Epithelial cell of prostate (primary cell): Measurements from ENCODE around the gene LIPE.
"Not testable (repeated sequence)": the region's sequence is repeated elsewhere in the genome, so short reads cannot be mapped to it uniquely, and the experiment has no call there.

ENCODE experiments used
- DNase-seq: peaks from one replicate; pipeline ENCODE4 v3.0.0-alpha.2; 2011; ENCODE audit warnings: low read depth, low spot score
- H3K27ac ChIP-seq: fragments of 450-650 bp; 2 replicates; pipeline ENCODE4 v1.5.1; 2017; ENCODE audit warnings: mild to moderate bottlenecking

The LIPE gene

GRCh38 chr19:42448306-42448705, 21.1 kb upstream of the LIPE start:
- H3K27ac ChIP-seq, DNase-seq: not testable (repeated sequence)

GRCh38 chr19:42445948-42446347, 18.8 kb upstream of the LIPE start:
- no peak overlapping the region for H3K27ac ChIP-seq
- DNase-seq, result no peak

- no peak for DNase-seq
- peak overlapping the region; percentile 57 for H3K27ac ChIP-seq
Observed at GRCh38 chr19:42443944-42444398, 16.8 kb upstream of the LIPE start.

- peak; percentile 86 for DNase-seq
- peak within 1 kb of the TSS; percentile 57 for H3K27ac ChIP-seq
Observed at GRCh38 chr19:42442833-42443232, 15.6 kb upstream of the LIPE start, which contains the start of gene CXCL17. Gene CXCL17 (minus strand): TSS chr19:42442946. CDS start chr19:42442832, 114 bp downstream.

- peak overlapping the region; percentile 57 for H3K27ac ChIP-seq
- DNase-seq, result peak; percentile 44
Observed at GRCh38 chr19:42441049-42441445, 13.9 kb upstream of the LIPE start.

GRCh38 chr19:42440357-42441048, 13.3 kb upstream of the LIPE start:
- H3K27ac ChIP-seq, result peak overlapping the region; percentile 57
- no peak for DNase-seq

- no peak for DNase-seq
- no peak overlapping the region for H3K27ac ChIP-seq
Observed at GRCh38 chr19:42436006-42436405, 8.8 kb upstream of the LIPE start.

GRCh38 chr19:42435316-42435715, 8.1 kb upstream of the LIPE start:
- DNase-seq, result no peak
- H3K27ac ChIP-seq, result no peak overlapping the region

GRCh38 chr19:42433503-42434260, 6.5 kb upstream of the LIPE start:
- no peak overlapping the region for H3K27ac ChIP-seq
- DNase-seq, result no peak

- H3K27ac ChIP-seq, result no peak overlapping the region
- no peak for DNase-seq
Observed at GRCh38 chr19:42431486-42431885, 4.3 kb upstream of the LIPE start.

- DNase-seq, result no peak
- H3K27ac ChIP-seq, result no peak overlapping the region
Observed at GRCh38 chr19:42428676-42429075, 1.5 kb upstream of the LIPE start.

GRCh38 chr19:42426643-42427042, 545 bp downstream of the LIPE start:
- DNase-seq, result no peak
- no peak overlapping the region for H3K27ac ChIP-seq

- no peak for DNase-seq
- no peak overlapping the region for H3K27ac ChIP-seq
Observed at GRCh38 chr19:42424712-42425131, 2.5 kb downstream of the LIPE start.

- H3K27ac ChIP-seq, result no peak overlapping the region
- DNase-seq, result no peak
Observed at GRCh38 chr19:42424345-42424707, 2.9 kb downstream of the LIPE start.

GRCh38 chr19:42423462-42424344, 3.5 kb downstream of the LIPE start:
- no peak for DNase-seq
- peak overlapping the region; percentile 97 for H3K27ac ChIP-seq

- H3K27ac ChIP-seq, result peak overlapping the region; percentile 97
- DNase-seq, result no peak
Observed at GRCh38 chr19:42422901-42423461, 4.2 kb downstream of the LIPE start.

GRCh38 chr19:42422092-42422900, 4.9 kb downstream of the LIPE start:
- peak overlapping the region; percentile 97 for H3K27ac ChIP-seq
- no peak for DNase-seq

- peak; percentile 92 for DNase-seq
- H3K27ac ChIP-seq, result peak overlapping the region; percentile 97
Observed at GRCh38 chr19:42421591-42422031, 5.6 kb downstream of the LIPE start.

- peak overlapping the region; percentile 97 for H3K27ac ChIP-seq
- DNase-seq, result no peak
Observed at GRCh38 chr19:42421101-42421500, 6.1 kb downstream of the LIPE start.
